Liver (tissue), 9 donors: ENCODE data around the gene L3HYPDH. TPM values are rescaled to one million over a fixed set of nuclear protein-coding genes. Genes with fewer than 3 reads are reported as not detected.

ENCODE experiments used
- DNase-seq: peaks from one replicate; pipeline ENCODE4 v3.0.0-alpha.2; 2017; ENCODE audit warnings: low spot score
- H3K27ac ChIP-seq, 2 donors: one replicate each; pipeline ENCODE4 v1.7.0; 2013; ENCODE audit warnings: inconsistent platforms in 2 of 2, low read length in 2 of 2, control low read depth in 1 of 2, low read depth in 1 of 2, mild to moderate bottlenecking in 1 of 2
- H3K27me3 ChIP-seq, 4 donors: one replicate each; pipeline versions ENCODE4 v1.6.1 to v1.7.0; 2013; ENCODE audit warnings: low read length in 3 of 4, inconsistent platforms in 1 of 4, mild to moderate bottlenecking in 1 of 4, moderate library complexity in 1 of 4; ENCODE audit not compliant: control insufficient read depth in 4 of 4, insufficient read depth in 4 of 4
- H3K36me3 ChIP-seq, 4 donors: one replicate each; pipeline versions ENCODE4 v1.6.1 to v1.7.0; 2013; ENCODE audit warnings: low read length in 3 of 4, mild to moderate bottlenecking in 3 of 4, low read depth in 1 of 4, moderate library complexity in 1 of 4; ENCODE audit not compliant: control insufficient read depth in 4 of 4, insufficient read depth in 3 of 4
- H3K4me1 ChIP-seq, 4 donors: one replicate each; pipeline versions ENCODE4 v1.6.1 to v1.7.0; 2013; ENCODE audit warnings: low read length in 3 of 4, mild to moderate bottlenecking in 3 of 4, moderate library complexity in 1 of 4; ENCODE audit not compliant: control insufficient read depth in 4 of 4, insufficient read depth in 4 of 4
- H3K4me3 ChIP-seq, 3 donors: one replicate each; pipeline versions ENCODE4 v1.6.1 to v1.7.0; 2013; ENCODE audit warnings: low read length in 3 of 3, control low read depth in 1 of 3, low read depth in 1 of 3, mild to moderate bottlenecking in 1 of 3
- H3K9ac ChIP-seq, 2 donors: one replicate each; pipeline ENCODE4 v1.7.0; 2013; ENCODE audit warnings: low read length in 2 of 2, mild to moderate bottlenecking in 2 of 2, moderate library complexity in 2 of 2, control low read depth in 1 of 2, low read depth in 1 of 2
- H3K9me3 ChIP-seq, 4 donors: one replicate each; pipeline versions ENCODE4 v1.6.1 to v1.7.0; 2013; ENCODE audit warnings: low read length in 3 of 4; ENCODE audit not compliant: control insufficient read depth in 4 of 4
- ATF3 ChIP-seq: IDR thresholded peaks from 2 replicates; pipeline ENCODE4 v1.6.1; 2016; ENCODE audit warnings: antibody characterized with exemption
- EGR1 ChIP-seq, 2 donors: IDR thresholded peaks; 2 replicates each; pipeline ENCODE4 v1.6.1; 2016 to 2018; ENCODE audit warnings: antibody characterized with exemption in 2 of 2, low read depth in 2 of 2
- FOXA1 ChIP-seq: IDR thresholded peaks from 2 replicates; pipeline ENCODE4 v1.6.1; 2016; ENCODE audit warnings: antibody characterized with exemption
- GABPA ChIP-seq, 2 donors: IDR thresholded peaks in 1 of 2; conservative IDR thresholded peaks in 1 of 2; 2 replicates each; pipeline ENCODE4 v1.6.1; 2016; ENCODE audit warnings: antibody characterized with exemption in 2 of 2, mild to moderate bottlenecking in 1 of 2, moderate library complexity in 1 of 2
- HNF4A ChIP-seq, 2 donors: conservative IDR thresholded peaks; 2 replicates each; pipeline ENCODE4 v1.6.1; 2016; ENCODE audit warnings: antibody characterized with exemption in 2 of 2, mild to moderate bottlenecking in 2 of 2
- HNF4G ChIP-seq: IDR thresholded peaks from 2 replicates; pipeline ENCODE4 v1.6.1; 2016; ENCODE audit warnings: antibody characterized with exemption
- JUND ChIP-seq, 2 donors: IDR thresholded peaks; 2 replicates each; pipeline ENCODE4 v1.6.1; 2016; ENCODE audit warnings: antibody characterized with exemption in 2 of 2
- MAX ChIP-seq: IDR thresholded peaks from 2 replicates; pipeline ENCODE4 v1.6.1; 2016; ENCODE audit warnings: antibody characterized with exemption
- NR2F2 ChIP-seq: IDR thresholded peaks from 2 replicates; pipeline ENCODE4 v1.6.1; 2016; ENCODE audit warnings: antibody characterized with exemption
- RAD21 ChIP-seq, 2 donors: IDR thresholded peaks; 2 replicates each; pipeline ENCODE4 v1.6.1; 2016; ENCODE audit warnings: antibody characterized with exemption in 2 of 2, mild to moderate bottlenecking in 2 of 2
- REST ChIP-seq: IDR thresholded peaks from 2 replicates; pipeline ENCODE4 v1.6.1; 2016; ENCODE audit warnings: antibody characterized with exemption, mild to moderate bottlenecking
- RXRA ChIP-seq, 2 donors: IDR thresholded peaks; 2 replicates each; pipeline ENCODE4 v1.6.1; 2017 to 2018; ENCODE audit warnings: antibody characterized with exemption in 2 of 2, mild to moderate bottlenecking in 1 of 2
- TAF1 ChIP-seq: conservative IDR thresholded peaks from 2 replicates; pipeline ENCODE4 v1.6.1; 2016; ENCODE audit warnings: antibody characterized with exemption, mild to moderate bottlenecking
- YY1 ChIP-seq: IDR thresholded peaks from 2 replicates; pipeline ENCODE4 v1.6.1; 2016; ENCODE audit warnings: antibody characterized with exemption, mild to moderate bottlenecking
- ZBTB33 ChIP-seq: IDR thresholded peaks from 2 replicates; pipeline ENCODE4 v1.6.1; 2016; ENCODE audit warnings: antibody characterized with exemption
- WGBS: extraction: QIAGEN DNeasy Blood & Tissue Kit; methylation state at CpG from one replicate; pipeline ENCODE4 v1.1.7; 2013; 5-methylcytosine and 5-hydroxymethylcytosine counted together
- polyA plus RNA-seq, 2 donors: library from polyadenylated mRNA; stranded (reverse) in 1 of 2; unstranded in 1 of 2; fragments of 200-250 nt in 1 of 2; fragments of >200 nt in 1 of 2; fragmentation: Nextera tagmentation in 1 of 2; extraction: Ambion mirVana in 1 of 2; gene quantifications; one replicate each; pipeline versions ENCODE4 v1.2.1 to v1.2.3, GENCODE V29; 2013 to 2015
- total RNA-seq, 2 donors: library from RNA; depleted of rRNA; stranded (reverse); fragments of >200 nt; gene quantifications; one replicate each; pipeline ENCODE4 v1.2.3, GENCODE V29; 2014
- donor health status: healthy.
- donor health status: healthy.
- donor health status: healthy.
- donor health status: healthy.
- donor health status: healthy.

Gene L3HYPDH
- total and polyA plus RNA-seq, 4 donors: 9.3 to 36.3 (median 28.2) TPM

- TF ChIP-seq REST (no peak), TAF1 (no peak), HNF4G (no peak)
Observed at GRCh38 chr14:59510001-59510400, 25.8 kb upstream of the L3HYPDH start (continued).

- WGBS: 89% methylated on average over 3 of the region's 3 CpGs
Observed at GRCh38 chr14:59509101-59509500, 24.9 kb upstream of the L3HYPDH start.

GRCh38 chr14:59507752-59508103, 23.5 kb upstream of the L3HYPDH start:
- Histone ChIP-seq H3K27ac (no peak overlapping the region), H3K9me3 (no peaks in the 10 kb centered on the region), H3K4me3 (no peak overlapping the region), H3K4me1 (no peaks in the 10 kb centered on the region), H3K9ac (no peak overlapping the region), H3K36me3 (peaks cover 1 to 7% (median 6%) of the 10 kb centered on the region in 4 donors), H3K27me3 (no peaks in the 10 kb centered on the region)
- no peak for DNase-seq
- WGBS: 94% methylated on average over 3 of the region's 3 CpGs
- TF ChIP-seq HNF4A (conservative IDR thresholded peaks at IDR 0.05) (no peak), NR2F2 (no peak), ZBTB33 (no peak), YY1 (no peak), MAX (no peak), RAD21 (IDR thresholded peaks at IDR 0.05) (no peak), ATF3 (no peak), TAF1 (no peak), REST (no peak), EGR1 (IDR thresholded peaks at IDR 0.05; ENCODE audit: low read depth in 2 of 2) (no peak), JUND (IDR thresholded peaks at IDR 0.05) (no peak), HNF4G (no peak)

More at GRCh38 chr14:59509101-59509500, 24.9 kb upstream of the L3HYPDH start:
- H3K27ac ChIP-seq: no peak overlapping the region
- DNase-seq: no peak
- H3K9ac ChIP-seq: no peak overlapping the region
- H3K4me3 ChIP-seq: no peak overlapping the region
- H3K9me3 ChIP-seq: no peaks in the 10 kb centered on the region
- no peak for TF ChIP-seq JUND (IDR thresholded peaks at IDR 0.05)
- TF ChIP-seq TAF1: no peak
- no peak for TF ChIP-seq YY1
- TF ChIP-seq GABPA (IDR thresholded peaks at IDR 0.05 in 1 of 2, conservative IDR thresholded peaks at IDR 0.05 in 1 of 2): no peak
- no peak for TF ChIP-seq MAX
- TF ChIP-seq RXRA (IDR thresholded peaks at IDR 0.05): no peak
- TF ChIP-seq RAD21 (IDR thresholded peaks at IDR 0.05): no peak
- TF ChIP-seq FOXA1: no peak
- TF ChIP-seq ZBTB33: no peak
- no peak for TF ChIP-seq HNF4A (conservative IDR thresholded peaks at IDR 0.05)
- TF ChIP-seq NR2F2: no peak
- peaks cover 1 to 6% (median 2%) of the 10 kb centered on the region in 4 donors for H3K36me3 ChIP-seq
- no peaks in the 10 kb centered on the region for H3K4me1 ChIP-seq
- no peaks in the 10 kb centered on the region for H3K27me3 ChIP-seq
